BLaER1 (cell line): Measurements from ENCODE around the gene PFKFB4.
A peak's percentile ranks its signal among the peaks of the same experiment; 100 is the strongest.

ENCODE experiments used
- H3K27ac ChIP-seq: shearing (Covaris generic); formaldehyde crosslinking; 2 replicates; pipeline ENCODE4 v1.8.1; 2022
- H3K27me3 ChIP-seq: shearing (Covaris generic); formaldehyde crosslinking; 2 replicates; pipeline ENCODE4 v1.8.1; 2022
- H3K36me3 ChIP-seq: shearing (Covaris generic); formaldehyde crosslinking; 2 replicates; pipeline ENCODE4 v1.8.1; 2022
- H3K4me1 ChIP-seq: shearing (Covaris generic); formaldehyde crosslinking; 2 replicates; pipeline ENCODE4 v1.8.1; 2022
- H3K4me2 ChIP-seq: shearing (Covaris generic); formaldehyde crosslinking; 2 replicates; pipeline ENCODE4 v1.8.1; 2022
- H3K4me3 ChIP-seq: shearing (Covaris generic); formaldehyde crosslinking; 2 replicates; pipeline ENCODE4 v1.8.1; 2022
- H3K9ac ChIP-seq: shearing (Covaris generic); formaldehyde crosslinking; 2 replicates; pipeline ENCODE4 v1.8.1; 2022
- H3K9me3 ChIP-seq: shearing (Covaris generic); formaldehyde crosslinking; 2 replicates; pipeline ENCODE4 v1.8.1; 2022
- H4K20me1 ChIP-seq: shearing (Covaris generic); formaldehyde crosslinking; 2 replicates; pipeline ENCODE4 v1.8.1; 2022
- Cebpa-rat ChIP-seq: shearing (Covaris generic); IDR thresholded peaks from 2 replicates; pipeline ENCODE4 v1.8.1; 2022

The PFKFB4 gene

DNA sequence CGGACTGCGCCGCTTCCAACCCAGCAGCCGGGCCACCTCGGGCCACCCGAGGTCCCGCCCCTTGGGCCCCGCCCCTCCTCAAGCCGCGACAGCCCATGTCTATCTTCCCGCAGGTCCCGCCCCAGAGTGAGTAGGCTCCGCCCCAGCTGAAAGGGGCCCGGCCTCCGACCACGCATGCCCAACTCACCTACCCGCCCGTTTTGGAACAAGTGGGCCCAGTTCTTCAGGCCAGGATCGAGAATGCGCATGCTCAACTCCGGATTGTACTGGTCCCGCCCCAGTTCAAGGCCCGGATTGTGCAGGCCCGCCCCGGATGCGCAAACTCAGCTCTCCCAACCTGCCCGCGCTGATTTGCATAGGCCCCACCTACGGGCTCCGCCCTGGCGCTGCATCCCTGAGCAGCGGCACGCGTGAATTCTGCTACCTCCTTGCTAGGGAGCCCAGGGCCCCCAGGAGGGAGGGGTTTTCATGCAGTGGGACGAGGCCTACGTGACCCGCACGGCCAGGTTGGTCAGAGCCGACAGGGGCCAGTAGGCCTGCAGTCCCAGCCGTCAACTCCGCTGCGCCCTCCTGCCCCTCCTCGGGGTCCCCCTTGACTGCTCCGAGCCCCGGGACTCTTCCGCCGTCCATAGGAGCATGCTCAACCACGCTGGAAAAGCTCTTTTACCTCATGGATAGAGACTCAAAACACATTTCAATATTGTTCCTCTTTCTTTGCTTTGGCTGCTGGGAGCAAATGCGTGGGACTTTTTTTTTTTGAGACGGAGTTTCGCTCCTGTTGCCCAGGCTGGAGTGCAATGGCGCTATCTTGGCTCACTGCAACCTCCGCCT, at the start of gene PFKFB4:
TSS of gene PFKFB4 (minus strand) at position 8 of the 831 bp plus-strand sequence. CDS start 26 bp downstream, outside the sequence.
- Histone ChIP-seq H3K27me3 (no peaks in the 10 kb centered on the region), H3K4me2 (peak within 1 kb of the TSS; percentile 98), H3K27ac (peak within 1 kb of the TSS; percentile 78), H3K4me1 (peaks cover 91% of the 10 kb centered on the region), H3K9ac (peak within 1 kb of the TSS; percentile 76), H3K9me3 (no peaks in the 10 kb centered on the region), H4K20me1 (no peaks in the 10 kb centered on the region), H3K36me3 (peaks cover 4% of the 10 kb centered on the region; the same call in 1 of the 2 replicates), H3K4me3 (peak within 1 kb of the TSS; percentile 77)
- TF ChIP-seq Cebpa-rat: no peak

- no peak overlapping the region for H3K27ac ChIP-seq
- H3K9ac ChIP-seq: no peak overlapping the region
- H3K36me3 ChIP-seq: peaks cover 100% of the 10 kb centered on the region
- no peak overlapping the region for H3K4me2 ChIP-seq
- peaks cover 28% of the 10 kb centered on the region for H3K4me1 ChIP-seq
- peaks cover 4% of the 10 kb centered on the region for H3K27me3 ChIP-seq
- H4K20me1 ChIP-seq: peaks cover 78% of the 10 kb centered on the region
- H3K9me3 ChIP-seq: no peaks in the 10 kb centered on the region
- H3K4me3 ChIP-seq: no peak overlapping the region
- no peak for TF ChIP-seq Cebpa-rat
These were observed 45.0 kb upstream of the PFKFB4 start for GRCh38 chr3:48601622-48601994.

- Histone ChIP-seq H3K4me1 (peaks cover 28% of the 10 kb centered on the region), H3K9ac (no peak overlapping the region), H3K27me3 (peaks cover 11% of the 10 kb centered on the region), H3K4me3 (no peak overlapping the region), H3K9me3 (no peaks in the 10 kb centered on the region), H3K27ac (no peak overlapping the region), H3K4me2 (no peak overlapping the region), H3K36me3 (peaks cover 95% of the 10 kb centered on the region), H4K20me1 (peaks cover 83% of the 10 kb centered on the region)
- no peak for TF ChIP-seq Cebpa-rat
These were observed 44.4 kb upstream of the PFKFB4 start for GRCh38 chr3:48600711-48601621.

DNA sequence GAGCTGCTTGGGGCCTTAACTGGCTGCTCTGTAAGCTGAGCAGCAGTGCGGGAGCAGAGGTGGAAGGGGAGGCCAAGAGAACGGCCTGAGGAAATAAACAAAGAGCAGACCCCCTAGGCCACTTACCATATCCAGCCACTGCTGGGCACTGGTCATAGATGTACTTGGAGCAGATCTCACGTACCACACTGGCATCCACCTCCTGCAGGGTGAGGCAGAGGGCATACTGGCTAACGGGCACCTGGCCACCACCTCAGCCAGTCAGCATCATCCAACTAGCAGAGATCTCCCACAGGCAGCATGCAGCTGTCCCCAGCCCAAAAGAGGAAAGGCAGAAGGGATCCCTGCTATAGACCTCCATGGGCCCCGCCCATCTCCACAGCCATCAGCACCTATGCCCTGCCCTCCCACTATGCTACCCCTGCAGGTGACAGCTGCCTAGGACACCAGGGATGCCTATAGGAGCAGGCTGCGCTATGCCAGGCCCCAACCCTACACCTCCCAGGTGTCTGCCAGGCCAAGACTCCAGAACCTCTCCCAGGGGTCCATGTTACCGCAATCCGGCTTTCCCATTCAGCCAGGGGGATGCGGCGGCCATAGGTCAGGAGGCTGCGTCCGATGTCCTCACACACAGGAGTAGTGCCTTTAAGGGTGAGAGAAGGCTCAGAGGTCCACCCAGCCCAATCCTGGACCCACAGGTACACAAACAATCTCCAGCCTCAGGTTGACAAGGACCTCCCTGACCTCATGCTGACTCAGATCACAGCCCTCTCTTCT, 43.1 kb upstream of the PFKFB4 start:
- H3K4me1 ChIP-seq: peaks cover 31% of the 10 kb centered on the region
- no peak for TF ChIP-seq Cebpa-rat
- peaks cover 80% of the 10 kb centered on the region for H4K20me1 ChIP-seq
- no peaks in the 10 kb centered on the region for H3K9me3 ChIP-seq
- H3K9ac ChIP-seq: no peak overlapping the region
- H3K36me3 ChIP-seq: peaks cover 82% of the 10 kb centered on the region
- peak overlapping the region; percentile 75 for H3K4me2 ChIP-seq
- H3K27me3 ChIP-seq: peaks cover 24% of the 10 kb centered on the region
- H3K4me3 ChIP-seq: no peak overlapping the region
- peak overlapping the region; percentile 46; the same call in 1 of the 2 replicates for H3K27ac ChIP-seq

- Histone ChIP-seq H3K27ac (peak overlapping the region; percentile 46), H3K27me3 (peaks cover 30% of the 10 kb centered on the region), H3K4me1 (peaks cover 31% of the 10 kb centered on the region), H4K20me1 (peaks cover 86% of the 10 kb centered on the region), H3K9ac (peak overlapping the region; percentile 58; the same call in 1 of the 2 replicates), H3K4me2 (peak overlapping the region; percentile 75), H3K36me3 (peaks cover 76% of the 10 kb centered on the region), H3K9me3 (no peaks in the 10 kb centered on the region), H3K4me3 (no peak overlapping the region)
- no peak for TF ChIP-seq Cebpa-rat
These were observed 42.5 kb upstream of the PFKFB4 start for GRCh38 chr3:48599077-48599501.

GRCh38 chr3:48598323-48599076, 41.9 kb upstream of the PFKFB4 start:
- peak overlapping the region; percentile 58; the same call in 1 of the 2 replicates for H3K9ac ChIP-seq
- H3K4me2 ChIP-seq: peak overlapping the region; percentile 75
- no peaks in the 10 kb centered on the region for H3K9me3 ChIP-seq

GRCh38 chr3:48597408-48597800, 40.8 kb upstream of the PFKFB4 start:
- no peak for TF ChIP-seq Cebpa-rat
- H3K4me1 ChIP-seq: peaks cover 31% of the 10 kb centered on the region

More at GRCh38 chr3:48598323-48599076, 41.9 kb upstream of the PFKFB4 start:
- Histone ChIP-seq H3K36me3 (peaks cover 70% of the 10 kb centered on the region), H3K27ac (peak overlapping the region; percentile 46), H3K27me3 (peaks cover 36% of the 10 kb centered on the region), H3K4me1 (peaks cover 31% of the 10 kb centered on the region), H4K20me1 (peaks cover 92% of the 10 kb centered on the region), H3K4me3 (no peak overlapping the region)
- no peak for TF ChIP-seq Cebpa-rat

GRCh38 chr3:48596676-48597407, 40.2 kb upstream of the PFKFB4 start:
- Histone ChIP-seq H3K36me3 (peaks cover 53% of the 10 kb centered on the region), H3K27ac (no peak overlapping the region), H3K4me3 (no peak overlapping the region), H3K9ac (no peak overlapping the region), H4K20me1 (peaks cover 84% of the 10 kb centered on the region), H3K9me3 (no peaks in the 10 kb centered on the region), H3K4me1 (peaks cover 31% of the 10 kb centered on the region), H3K27me3 (peaks cover 52% of the 10 kb centered on the region), H3K4me2 (no peak overlapping the region)
- no peak for TF ChIP-seq Cebpa-rat

More at GRCh38 chr3:48597408-48597800, 40.8 kb upstream of the PFKFB4 start:
- H4K20me1 ChIP-seq: peaks cover 88% of the 10 kb centered on the region
- peaks cover 59% of the 10 kb centered on the region for H3K36me3 ChIP-seq
- no peaks in the 10 kb centered on the region for H3K9me3 ChIP-seq
- H3K4me2 ChIP-seq: no peak overlapping the region
- H3K9ac ChIP-seq: no peak overlapping the region
- H3K27me3 ChIP-seq: peaks cover 46% of the 10 kb centered on the region
- 0 out of 2 replicates have a peak overlapping the region, but pooled peaks have one; percentile 46 for H3K27ac ChIP-seq
- H3K4me3 ChIP-seq: no peak overlapping the region
